ENCODE measurements around the gene RANBP9. TPM values are rescaled to one million over a fixed set of nuclear protein-coding genes. Genes with fewer than 3 reads are reported as not detected.

Gene RANBP9
- total and polyA plus RNA-seq, 11 donors, result 9.3 to 43.7 (median 32.3) TPM

GRCh38 chr6:13611715-13612114, 99.9 kb downstream of the RANBP9 start:
- intact Hi-C loops (cut with DNase I), result loop anchor here in 5 of 10 donors (5.0 to 10.0 kb wide), 6 partner anchors 34 to 277 kb away; partner anchors contain the start of genes RANBP9 (in 1 of the 5) and SIRT5 (in 1 of the 5)
- DNase-seq, result no peak
- Histone ChIP-seq H3K27me3 (no peaks in the 10 kb centered on the region), H3K4me1 (peaks cover 2 to 42% (median 24%) of the 10 kb centered on the region in 12 donors), H3K36me3 (peaks cover 0 to 22% (median 4%) of the 10 kb centered on the region in 9 donors), H3K9me3 (no peaks in the 10 kb centered on the region), H3K27ac (peak overlapping the region; percentile 50 to 84 (median 74)), H3K4me3 (peak overlapping the region in 4 of 12 donors; percentile 0 to 13 (median 4))
- no peak for TF ChIP-seq CTCF (IDR thresholded peaks at IDR 0.05)
- no peak for TF ChIP-seq POLR2A (IDR thresholded peaks at IDR 0.05)
- peak in 1 of 4 donors; percentile 16 for ATAC-seq
- WGBS, 4 donors, result 28 to 49% (median 41%) methylated on average over 4 of the region's 4 CpGs

GRCh38 chr6:13605634-13606033, 106.0 kb downstream of the RANBP9 start:
- no peak for ATAC-seq
- H3K27me3 ChIP-seq, result no peaks in the 10 kb centered on the region
- peaks cover 0 to 5% (median under 1%) of the 10 kb centered on the region in 12 donors for H3K4me1 ChIP-seq
- H3K9me3 ChIP-seq, result no peaks in the 10 kb centered on the region
- peaks cover 0 to 79% (median 43%) of the 10 kb centered on the region in 9 donors for H3K36me3 ChIP-seq
- TF ChIP-seq POLR2A (IDR thresholded peaks at IDR 0.05), result no peak
- no peak for TF ChIP-seq CTCF (IDR thresholded peaks at IDR 0.05)
- H3K4me3 ChIP-seq, result no peak overlapping the region
- intact Hi-C loops (cut with DNase I), result no loop called here
- 86 to 95% (median 93%) methylated on average over 4 of the region's 4 CpGs for WGBS, 4 donors
- H3K27ac ChIP-seq, result no peak overlapping the region
- no peak for DNase-seq

- ATAC-seq, result no peak
- H3K4me1 ChIP-seq, result no peaks in the 10 kb centered on the region
- intact Hi-C loops (cut with DNase I), result no loop called here
- TF ChIP-seq CTCF (IDR thresholded peaks at IDR 0.05) (no peak), POLR2A (IDR thresholded peaks at IDR 0.05) (no peak)
- peaks cover 0 to 83% (median 52%) of the 10 kb centered on the region in 9 donors for H3K36me3 ChIP-seq
- H3K27me3 ChIP-seq, result no peaks in the 10 kb centered on the region
- WGBS, 4 donors, result 82 to 94% (median 87%) methylated on average over 2 of the region's 2 CpGs
- H3K4me3 ChIP-seq, result no peak overlapping the region
- no peaks in the 10 kb centered on the region for H3K9me3 ChIP-seq
- DNase-seq, result no peak
- H3K27ac ChIP-seq, result no peak overlapping the region
Measured at GRCh38 chr6:13604546-13605416, 106.9 kb downstream of the RANBP9 start.

- H3K4me3 ChIP-seq, result no peak overlapping the region
- TF ChIP-seq CTCF (IDR thresholded peaks at IDR 0.05) (no peak), POLR2A (IDR thresholded peaks at IDR 0.05) (no peak)
- intact Hi-C loops (cut with DNase I), result no loop called here
- H3K27ac ChIP-seq, result no peak overlapping the region
- ATAC-seq, result no peak
- no peak for DNase-seq
- 88 to 93% (median 91%) methylated on average over 4 of the region's 4 CpGs for whole genome bisulfite sequencing, 4 donors
- H3K9me3 ChIP-seq, result no peaks in the 10 kb centered on the region
- peaks cover 0 to 89% (median 57%) of the 10 kb centered on the region in 9 donors for H3K36me3 ChIP-seq
- H3K4me1 ChIP-seq, result no peaks in the 10 kb centered on the region
- no peaks in the 10 kb centered on the region for H3K27me3 ChIP-seq
Measured at GRCh38 chr6:13604135-13604534, 107.5 kb downstream of the RANBP9 start.
